K562 (cell line): ENCODE data around the gene CNNM2. TPM values are rescaled to one million over a fixed set of nuclear protein-coding genes. Genes with fewer than 3 reads are reported as not detected.
A peak's percentile ranks its signal among the peaks of the same experiment; 100 is the strongest.

Source experiments
- ATAC-seq: fragments of 200-7000 bp; cut with Tn5 transposase; 3 replicates; pipeline ENCODE4 v1.9.1; 2020; ENCODE audit warnings: moderate library complexity
- BruUV-seq: library from RNA; stranded (reverse); fragments of 400-500 nt; replicated peaks from 2 replicates; lab custom pipeline; 2021; lab: Mats Ljungman, UMichigan
- CTCF ChIA-PET: fragments of 300-600 bp; formaldehyde crosslinking; extraction: SDS; loops from one replicate; lab custom pipeline; 2021; ENCODE audit warnings: low intra/inter-chr PET ratio; lab: Yijun Ruan, JAX
- POLR2A ChIA-PET: fragments of 300-600, 350-650 bp; sonication (Branson Sonifier 250); formaldehyde crosslinking; extraction: SDS; loops from one replicate; lab custom pipeline; 2021; ENCODE audit warnings: antibody characterized with exemption, inconsistent platforms; lab: Yijun Ruan, JAX
- DNase-seq, 4 experiments: peaks; one replicate each; pipeline versions ENCODE4 v3.0.0 to v3.0.0-alpha.2; 2011 to 2018; ENCODE audit warnings: low spot score in 3 of 4, mixed read lengths in 3 of 4; ENCODE audit errors: extremely low read depth in 1 of 4
- FAIRE-seq: peaks from 2 replicates; lab custom pipeline; 2011; peaks lifted over from hg19 to GRCh38; lab: Jason Lieb, UNC
- H2AFZ ChIP-seq: 2 replicates; pipeline ENCODE4 v1.6.0; 2011; ENCODE audit warnings: low read depth, low read length, control low read depth, inconsistent platforms
- H3K27ac ChIP-seq: fragments of 200-600 bp; 3 replicates; pipeline ENCODE4 v1.8.0; 2011; ENCODE audit warnings: low read depth, mild to moderate bottlenecking, control low read depth, inconsistent platforms, low read length, moderate library complexity, mixed read lengths; ENCODE audit errors: extremely low read depth
- H3K27me3 ChIP-seq, 2 experiments: fragments of 300-600 bp in 1 of 2; 2 replicates in 1 of 2; 3 replicates in 1 of 2; pipeline versions ENCODE4 v1.6.0 to v1.8.0; 2011; ENCODE audit warnings: inconsistent platforms in 2 of 2, low read length in 2 of 2, mild to moderate bottlenecking in 1 of 2, mixed read lengths in 1 of 2, moderate library complexity in 1 of 2; ENCODE audit not compliant: control insufficient read depth in 2 of 2, insufficient read depth in 2 of 2
- H3K36me3 ChIP-seq: fragments of 300-600 bp; 3 replicates; pipeline ENCODE4 v1.8.0; 2011; ENCODE audit warnings: mild to moderate bottlenecking, low read length, inconsistent platforms; ENCODE audit not compliant: control insufficient read depth, insufficient read depth
- H3K4me1 ChIP-seq, 2 experiments: fragments of 200-600 bp in 1 of 2; replicated peaks in 1 of 2; 2 replicates in 1 of 2; 3 replicates in 1 of 2; pipeline versions ENCODE4 v1.5.1 to v1.8.0; 2011; ENCODE audit warnings: inconsistent platforms in 2 of 2, low read length in 2 of 2, mild to moderate bottlenecking in 1 of 2, mixed read lengths in 1 of 2, moderate library complexity in 1 of 2; ENCODE audit not compliant: control insufficient read depth in 2 of 2, insufficient read depth in 2 of 2
- H3K4me2 ChIP-seq: 2 replicates; pipeline ENCODE4 v1.6.1; 2011; ENCODE audit warnings: low read length, control low read depth, inconsistent platforms, mixed read lengths; ENCODE audit not compliant: insufficient read depth
- H3K4me3 ChIP-seq: fragments of 200-600 bp; sonication (generic), shearing (Covaris generic); 2 replicates; pipeline ENCODE4 v1.5.1; 2016; ENCODE audit warnings: control low read depth, inconsistent platforms
- H3K79me2 ChIP-seq: fragments of 200-600 bp; 3 replicates; pipeline ENCODE4 v1.8.0; 2011; ENCODE audit warnings: low read length, inconsistent platforms; ENCODE audit not compliant: control insufficient read depth, insufficient read depth
- H3K9ac ChIP-seq, 2 experiments: 2 replicates each; pipeline versions ENCODE4 v1.6.0 to v1.6.1; 2011; ENCODE audit warnings: low read depth in 2 of 2, low read length in 2 of 2, control low read depth in 1 of 2, inconsistent platforms in 1 of 2, mild to moderate bottlenecking in 1 of 2, mixed read lengths in 1 of 2; ENCODE audit not compliant: insufficient read depth in 1 of 2
- H3K9me1 ChIP-seq: one replicate; pipeline ENCODE4 v1.6.0; 2011; ENCODE audit warnings: inconsistent platforms, mild to moderate bottlenecking, low read length, moderate library complexity; ENCODE audit not compliant: control insufficient read depth, insufficient read depth
- H3K9me3 ChIP-seq: replicated peaks from 2 replicates; pipeline ENCODE4 v1.5.1; 2011; ENCODE audit warnings: low read depth, low read length, inconsistent platforms; ENCODE audit not compliant: control insufficient read depth, insufficient read depth
- H4K20me1 ChIP-seq: replicated peaks from 2 replicates; pipeline ENCODE4 v1.6.1; 2011; ENCODE audit warnings: low read length, inconsistent platforms, mixed read lengths; ENCODE audit not compliant: control insufficient read depth, insufficient read depth
- CREB3 ChIP-seq: fragments of 450-650 bp; conservative IDR thresholded peaks from 2 replicates; pipeline ENCODE4 v1.6.1; 2016; ENCODE audit warnings: missing genetic modification characterization, low read depth, mild to moderate bottlenecking, missing compliant biosample characterization, moderate library complexity
- FOS ChIP-seq: IDR thresholded peaks from 3 replicates; pipeline ENCODE4 v1.6.1; 2011; ENCODE audit not compliant: insufficient read length; ENCODE audit errors: extremely low read depth
- FOXM1 ChIP-seq, 2 experiments: fragments of 450-650 bp in 1 of 2; sonication (generic) in 1 of 2; formaldehyde crosslinking in 1 of 2; IDR thresholded peaks; 2 replicates each; pipeline versions ENCODE4 v1.6.1 to v1.9.0; 2017 to 2022; ENCODE audit warnings: low read depth in 2 of 2, mild to moderate bottlenecking in 2 of 2, missing genetic modification reagents in 1 of 2, moderate library complexity in 1 of 2
- ILF3 ChIP-seq: fragments of 450-650 bp; IDR thresholded peaks from 2 replicates; pipeline ENCODE4 v1.6.1; 2018; ENCODE audit warnings: antibody characterized with exemption, mild to moderate bottlenecking, moderate library complexity, borderline replicate concordance
- MEF2A ChIP-seq: IDR thresholded peaks from 2 replicates; pipeline ENCODE4 v1.6.1; 2011; ENCODE audit warnings: low read depth, mild to moderate bottlenecking, low read length, moderate library complexity; ENCODE audit not compliant: control insufficient read depth
- NFXL1 ChIP-seq: fragments of 450-650 bp; formaldehyde crosslinking; IDR thresholded peaks from 2 replicates; pipeline ENCODE4 v1.4.0; 2021; ENCODE audit warnings: mild to moderate bottlenecking
- PRMT5 ChIP-seq: sonication (generic); formaldehyde crosslinking; IDR thresholded peaks from 2 replicates; pipeline ENCODE4 v1.5.0; 2020; ENCODE audit warnings: missing genetic modification reagents
- TSC22D4 ChIP-seq: fragments of 450-650 bp; IDR thresholded peaks from 2 replicates; pipeline ENCODE4 v1.6.1; 2016; ENCODE audit warnings: missing genetic modification characterization, missing biosample characterization, control low read depth
- ZBTB33 ChIP-seq: sonication (generic); formaldehyde crosslinking; IDR thresholded peaks from 2 replicates; pipeline ENCODE4 v1.8.1; 2023; ENCODE audit warnings: mild to moderate bottlenecking, missing genetic modification reagents
- ZNF280A ChIP-seq: fragments of 450-650 bp; IDR thresholded peaks from 2 replicates; pipeline ENCODE4 v1.6.1; 2018; ENCODE audit warnings: mild to moderate bottlenecking, low read depth; ENCODE audit not compliant: partially characterized antibody
- WGBS: fragments of 100-300 bp; shearing (Covaris generic); methylation state at CpG from one replicate; pipeline ENCODE4 v1.1.6; 2016; ENCODE audit warnings: low coverage, mixed read lengths; ENCODE audit not compliant: insufficient coverage; ENCODE audit errors: missing lambda C conversion rate; 5-methylcytosine and 5-hydroxymethylcytosine counted together
- in situ Hi-C: fragments of 300-500 bp; cut with MboI; formaldehyde crosslinking; loops from 4 replicates; pipeline ENCODE4 v1.15.0; 2018; ENCODE audit warnings: inconsistent platforms, mixed read lengths
- intact Hi-C: fragments of 100-400 bp; cut with micrococcal nuclease; formaldehyde crosslinking; loops from 2 replicates; pipeline ENCODE4 v1.14.2; 2022
- polyA plus RNA-seq, 8 experiments: library from polyadenylated mRNA; depleted of rRNA in 4 of 8; stranded (reverse) in 5 of 8; unstranded in 3 of 8; fragments of >200 nt; fragmentation: Nextera tagmentation in 2 of 8; fragmentation: Illumina TruSeq in 1 of 8; extraction: Ambion mirVana in 2 of 8; extraction: Trizol in 1 of 8; gene quantifications; 2 replicates each; pipeline versions ENCODE4 v1.2.1 to v1.2.3, GENCODE V29; 2011 to 2014; ENCODE audit warnings: inconsistent platforms in 1 of 8, missing spikeins in 1 of 8
- total RNA-seq, 7 experiments: library from RNA; depleted of rRNA in 6 of 7; stranded (reverse); fragments of >200 nt in 6 of 7; fragmentation: Illumina TruSeq in 2 of 7; extraction: Trizol in 2 of 7; gene quantifications; 2 replicates each; pipeline versions ENCODE4 v1.2.1 to v1.2.3, GENCODE V29; 2011 to 2021; ENCODE audit warnings: low replicate concordance in 1 of 7

Gene CNNM2
- total and polyA plus RNA-seq, 9 of the 15 experiments (the other 6 are each of a cell fraction or from before 2014, with no cell fraction given): 0.21 to 5.0 (median 1.3) TPM

- no peaks in the 10 kb centered on the region for H4K20me1 ChIP-seq
- CTCF ChIA-PET: no interaction called here
- WGBS: 67% methylated on average over 3 of the region's 4 CpGs
- POLR2A ChIA-PET: no interaction called here
- in situ Hi-C loops (no loop called here), intact Hi-C loops (no loop called here)
- no peaks in the 10 kb centered on the region for H3K36me3 ChIP-seq
- H3K9ac ChIP-seq: no peak overlapping the region
- H3K9me1 ChIP-seq: no peaks in the 10 kb centered on the region
- no peak overlapping the region for H3K27ac ChIP-seq
- H3K4me2 ChIP-seq: no peak overlapping the region
- no peak overlapping the region for H2AFZ ChIP-seq
- no peaks in the 10 kb centered on the region for H3K9me3 ChIP-seq
- FAIRE-seq: no peak
- no peak overlapping the region for H3K4me3 ChIP-seq
- no peaks in the 10 kb centered on the region for H3K27me3 ChIP-seq
- no peaks in the 10 kb centered on the region for H3K79me2 ChIP-seq
- no peak for DNase-seq
- no TSS peak for BruUV-seq
- TF ChIP-seq ILF3 (no peak), ZBTB33 (CRISPR knock-in tag) (peak; percentile 52)
- ATAC-seq: no peak
- peaks cover 0 to 6% of the 10 kb centered on the region in 2 experiments; a peak in 3 of 5 replicates for H3K4me1 ChIP-seq
Observed at GRCh38 chr10:103055105-103055504, 137.0 kb downstream of the CNNM2 start.

- Histone ChIP-seq H3K36me3 (no peaks in the 10 kb centered on the region), H3K27ac (no peak overlapping the region), H3K9ac (no peak overlapping the region), H3K4me1 (peaks cover 0 to 6% of the 10 kb centered on the region in 2 experiments; a peak in 3 of 5 replicates), H3K4me2 (no peak overlapping the region), H4K20me1 (no peaks in the 10 kb centered on the region), H3K9me3 (no peaks in the 10 kb centered on the region), H3K79me2 (no peaks in the 10 kb centered on the region), H2AFZ (no peak overlapping the region), H3K4me3 (no peak overlapping the region), H3K27me3 (no peaks in the 10 kb centered on the region), H3K9me1 (no peaks in the 10 kb centered on the region)
- in situ Hi-C loops: no loop called here
- CTCF ChIA-PET: no interaction called here
- 38% methylated on average over 3 of the region's 3 CpGs for WGBS
- DNase-seq: no peak
- FAIRE-seq: no peak
- POLR2A ChIA-PET: no interaction called here
- no peak for ATAC-seq
- no TSS peak for BruUV-seq
- intact Hi-C loops: no loop called here
- no peak for TF ChIP-seq NFXL1 (CRISPR knock-in tag)
- no peak for TF ChIP-seq FOS
- TF ChIP-seq CREB3 (tag): no peak
- no peak for TF ChIP-seq PRMT5
- no peak for TF ChIP-seq TSC22D4 (tag)
- TF ChIP-seq ZNF280A: no peak
- TF ChIP-seq MEF2A: no peak
- no peak for TF ChIP-seq FOXM1 (IDR thresholded peaks at IDR 0.05; ENCODE audit: low read depth)
- TF ChIP-seq FOXM1 (CRISPR knock-in tag; IDR thresholded peaks at IDR 0.05; ENCODE audit: low read depth): no peak
Observed at GRCh38 chr10:103058034-103058433, 139.9 kb downstream of the CNNM2 start.
